ENCODE measurements around the gene STK32A.
"Not testable (repeated sequence)": the region's sequence is repeated elsewhere in the genome, so short reads cannot be mapped to it uniquely, and the experiment has no call there.

- not testable (repeated sequence) for TF ChIP-seq CTCF (conservative IDR thresholded peaks at IDR 0.05; ENCODE audit: low read length); EZH2phosphoT487 (IDR thresholded peaks at IDR 0.05; ENCODE audit: borderline replicate concordance)
These were observed 132.6 kb downstream of the STK32A start for GRCh38 chr5:147367381-147367780.

All from Loucy (cell line).